ENCODE measurements around the gene POLRMT.
"Not testable (repeated sequence)": the region's sequence is repeated elsewhere in the genome, so short reads cannot be mapped to it uniquely, and the experiment has no call there.

Gene POLRMT

DNA sequence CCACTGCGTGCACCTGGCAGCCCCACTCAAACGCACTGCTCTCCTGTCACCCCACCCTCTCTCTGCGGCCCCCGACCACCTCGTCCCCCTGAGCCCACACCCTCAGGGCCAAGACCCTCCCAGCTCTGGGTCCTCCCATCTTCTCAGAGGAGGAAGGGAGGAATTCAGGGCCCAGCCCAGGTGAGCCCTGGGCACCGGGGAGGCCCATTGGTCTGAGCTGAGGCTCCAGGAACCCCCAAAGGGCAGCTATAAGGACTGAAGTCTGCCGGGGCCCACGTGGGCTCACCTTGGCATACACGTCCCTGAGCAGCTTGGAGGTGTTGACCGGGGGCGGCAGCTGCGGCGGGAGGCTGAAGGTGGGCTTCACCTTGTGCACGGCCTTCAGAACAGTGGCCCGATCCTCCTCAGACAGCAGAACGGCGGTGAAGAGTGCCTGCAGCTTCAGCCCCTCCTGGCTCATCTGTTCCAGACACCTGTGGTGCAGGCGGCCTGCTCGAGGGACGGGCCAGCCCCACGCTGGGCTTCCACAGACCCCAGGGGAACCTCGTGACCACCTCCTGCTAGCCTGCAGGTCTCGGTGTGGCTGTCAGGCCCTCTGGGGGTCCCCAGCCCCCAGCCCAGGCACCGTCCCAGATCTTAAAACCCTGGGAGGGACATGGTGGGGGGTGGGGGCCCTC, 8.8 kb downstream of the POLRMT start:
- DNase-seq = no peak

DNA sequence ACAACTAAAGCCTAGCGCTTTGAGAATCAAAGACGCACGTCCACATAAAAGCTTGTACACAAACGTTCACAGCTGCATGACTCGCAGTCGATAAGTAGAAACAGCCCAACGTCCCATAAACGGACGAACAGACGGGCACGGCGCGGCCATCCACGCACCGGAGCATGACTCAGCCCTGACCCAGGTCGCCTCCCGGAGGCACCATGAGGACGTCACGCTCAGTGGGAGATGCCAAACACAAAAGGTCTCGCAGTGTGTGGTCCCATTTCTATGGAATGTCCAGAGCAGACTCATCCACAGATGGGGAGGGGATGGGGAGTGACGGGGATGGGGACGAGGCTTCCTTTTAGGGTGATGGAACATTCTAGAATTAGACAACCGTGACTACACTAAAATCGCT, 9.4 kb downstream of the POLRMT start:
- DNase-seq = no peak

DNA sequence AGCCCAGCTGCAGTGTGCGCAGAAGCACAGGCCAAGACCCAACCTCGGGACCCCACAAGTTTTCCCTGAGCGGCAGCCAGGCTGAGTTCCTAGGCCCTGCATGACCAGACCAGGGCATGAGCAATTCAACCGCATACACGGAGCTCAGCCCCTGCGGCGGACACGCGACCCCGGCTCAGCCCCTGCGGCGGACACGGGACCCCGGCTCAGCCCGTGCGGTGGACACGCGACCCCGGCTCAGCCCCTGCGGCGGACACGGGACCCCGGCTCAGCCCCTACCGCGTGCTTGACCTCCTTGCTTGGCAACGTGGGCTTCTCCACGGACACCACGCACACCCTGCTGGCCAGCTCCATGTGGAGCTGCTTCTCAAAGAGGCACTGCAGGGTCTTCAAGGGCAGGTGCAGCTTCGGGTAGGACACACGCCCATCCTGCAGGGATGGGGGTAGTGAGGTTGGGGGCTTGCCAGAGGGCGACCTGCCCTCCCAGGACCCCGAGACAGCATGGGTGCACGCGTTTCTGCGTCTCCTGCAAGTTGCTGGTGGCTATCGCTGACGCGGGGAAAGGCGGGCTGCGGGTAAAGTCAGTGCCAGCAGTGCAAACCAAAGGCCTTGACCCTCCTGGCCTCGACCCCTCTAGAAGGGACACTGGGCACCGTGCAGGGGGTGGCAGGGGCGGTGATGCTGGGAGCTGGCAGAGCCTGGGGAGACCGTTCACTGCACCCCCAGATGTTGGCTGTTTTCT, 10.0 kb downstream of the POLRMT start:
- no peak for DNase-seq

DNA sequence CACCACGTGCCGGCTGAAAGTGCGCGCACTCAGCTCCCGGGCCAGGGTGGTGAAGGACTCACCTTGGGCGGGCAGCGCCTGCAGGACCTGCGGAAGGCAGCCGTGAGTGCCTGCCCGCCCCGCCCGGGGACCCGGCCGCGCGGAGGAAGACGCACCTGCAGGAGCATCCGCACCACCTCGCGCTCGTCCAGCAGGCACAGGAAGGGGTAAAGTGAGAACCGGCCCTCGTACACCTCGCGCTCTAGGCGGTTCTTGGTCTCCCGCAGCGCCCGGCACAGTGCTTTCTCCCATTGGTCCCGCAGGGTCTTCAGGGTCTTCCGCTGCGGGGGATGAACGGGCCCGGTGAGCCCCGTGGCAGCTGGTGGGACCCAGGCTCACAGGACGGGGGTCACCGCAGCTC, 10.7 kb downstream of the POLRMT start:
- no peak for DNase-seq

DNA sequence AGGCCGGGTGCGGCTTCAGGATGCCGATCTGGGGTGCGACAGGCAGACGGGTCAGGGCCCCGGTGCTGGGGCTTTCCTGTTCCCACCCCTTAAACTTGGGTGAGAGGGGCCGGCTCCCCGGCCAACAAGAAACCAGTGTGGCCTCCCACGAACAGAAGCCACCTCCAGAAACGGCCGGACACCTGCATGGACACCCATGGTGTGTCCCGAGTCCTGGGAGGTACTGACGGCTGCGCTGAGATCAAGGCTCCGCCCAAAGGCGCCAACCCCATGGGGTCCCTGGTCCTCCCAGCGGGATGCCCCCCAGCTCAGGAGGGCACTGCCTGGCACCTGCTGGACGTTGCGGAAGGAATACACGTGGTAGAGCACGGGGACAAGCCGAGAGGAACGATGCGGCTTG, 11.5 kb downstream of the POLRMT start:
- no peak for DNase-seq

DNA sequence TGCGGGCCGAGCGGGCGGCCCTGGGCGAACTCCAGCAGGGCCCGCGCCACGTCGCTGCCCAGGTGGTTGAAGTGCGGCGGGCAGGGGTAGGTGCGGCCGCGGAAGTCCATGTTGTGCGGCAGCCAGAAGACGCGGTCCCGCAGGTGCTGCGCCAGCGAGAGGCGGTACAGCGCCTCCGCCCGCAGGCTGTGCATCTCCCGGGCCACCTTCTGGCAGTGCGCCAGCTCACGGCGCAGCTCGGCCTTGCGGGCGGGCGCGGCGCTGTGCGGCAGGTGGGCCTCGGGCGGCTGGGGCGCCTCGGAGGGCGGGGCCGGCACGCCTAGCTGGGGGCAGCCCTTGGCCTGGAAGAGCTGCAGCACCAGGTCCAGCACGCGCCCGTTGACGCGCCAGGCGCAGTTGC, 12.1 kb downstream of the POLRMT start:
- not testable (repeated sequence) for DNase-seq

DNA sequence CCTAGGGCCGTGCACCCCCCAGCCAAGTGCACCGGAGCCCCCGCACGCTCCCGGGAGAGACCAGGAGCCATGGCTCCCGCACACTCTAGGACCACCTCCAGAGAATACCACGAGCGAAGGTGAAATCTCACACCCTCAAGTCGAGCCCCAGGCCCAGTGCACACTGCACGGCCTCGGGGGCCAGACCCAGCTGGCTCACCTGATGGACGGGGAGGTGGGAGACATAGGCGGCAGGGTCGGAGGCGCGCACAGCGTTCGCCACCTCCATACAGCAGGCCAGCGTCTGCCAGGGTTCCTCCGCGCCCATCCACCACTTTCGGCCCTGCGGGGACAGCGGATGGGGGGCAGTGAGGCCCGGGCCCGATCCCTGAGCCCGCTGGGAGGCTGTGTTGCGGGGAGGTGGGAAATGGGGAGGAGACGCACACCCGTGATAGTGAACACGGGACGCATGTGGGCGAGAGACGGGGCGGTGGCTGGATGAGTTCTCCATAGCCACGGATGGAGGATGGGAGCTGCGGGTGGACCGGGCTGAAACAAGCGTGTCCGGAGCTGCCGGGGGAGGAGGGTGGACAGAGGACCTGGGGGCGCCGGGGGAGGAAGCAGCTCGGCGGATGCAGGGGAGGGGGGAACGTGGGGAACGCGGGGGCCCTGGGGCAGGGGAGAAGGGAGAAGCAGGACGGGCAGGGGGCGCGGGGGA, 13.0 kb downstream of the POLRMT start:
- DNase-seq = no peak

DNA sequence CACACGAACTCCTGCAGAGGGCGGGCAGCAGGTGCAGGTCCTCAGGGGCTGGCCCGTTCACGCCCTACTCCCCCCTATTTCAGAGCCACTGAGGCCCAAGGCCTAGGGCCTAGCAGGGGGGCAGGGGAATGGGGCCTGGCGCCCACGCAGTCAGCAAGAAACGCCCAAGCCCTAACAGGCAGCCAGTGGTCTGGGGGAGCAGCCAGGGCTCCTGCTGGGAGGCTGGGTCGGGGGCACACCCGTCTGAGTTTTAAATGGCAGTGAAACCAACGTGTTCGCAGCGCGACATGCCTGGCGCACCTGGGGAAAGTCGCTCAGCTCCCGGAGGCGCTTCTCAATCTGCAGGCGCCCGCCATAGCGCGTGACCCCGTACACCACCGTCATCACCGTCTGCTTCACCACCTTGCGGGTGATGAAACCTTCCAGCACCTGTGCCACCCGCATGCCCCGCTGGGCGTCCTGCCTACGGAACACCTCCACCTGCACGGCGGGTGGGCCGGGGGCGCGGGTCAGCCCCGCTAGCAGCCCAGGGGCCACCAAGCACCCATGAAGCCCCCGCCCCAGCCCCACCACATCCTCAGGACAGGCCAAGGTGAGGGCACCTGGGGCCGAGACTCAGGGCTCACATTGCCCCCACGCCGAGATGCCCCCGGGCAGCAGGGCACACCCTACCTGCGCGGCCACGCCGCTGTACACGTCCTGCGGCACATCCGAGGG, 13.9 kb downstream of the POLRMT start:
- no peak for DNase-seq

DNA sequence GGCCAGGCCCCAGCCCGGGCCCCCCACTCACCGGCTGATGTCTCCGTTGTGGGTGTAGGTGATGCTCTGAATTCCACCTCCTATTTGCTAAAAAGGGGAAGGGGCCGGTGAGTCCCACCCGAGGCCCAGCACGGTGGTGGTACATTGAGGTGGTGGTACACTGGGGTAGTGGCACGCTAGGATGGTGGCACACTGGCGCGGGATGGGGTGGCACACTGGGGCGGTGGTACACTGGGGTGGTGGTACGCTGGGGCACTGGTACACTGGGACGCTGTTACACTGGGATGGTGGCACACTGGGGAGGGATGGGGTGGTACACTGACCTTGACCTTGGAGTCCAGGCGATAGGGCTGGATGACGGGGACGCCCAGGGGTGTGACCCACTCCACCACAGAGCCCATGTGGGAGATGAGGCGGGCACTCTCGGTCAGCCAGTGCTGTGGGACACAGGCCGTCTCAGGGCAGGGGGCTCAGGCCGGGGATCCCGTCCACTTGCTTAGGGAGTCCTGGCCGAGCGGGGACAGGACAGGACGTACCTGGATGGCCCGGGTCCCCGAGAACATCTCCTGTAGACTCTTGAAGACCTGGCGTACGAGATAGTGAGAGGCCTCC, 14.6 kb downstream of the POLRMT start:
- no peak for DNase-seq

DNA sequence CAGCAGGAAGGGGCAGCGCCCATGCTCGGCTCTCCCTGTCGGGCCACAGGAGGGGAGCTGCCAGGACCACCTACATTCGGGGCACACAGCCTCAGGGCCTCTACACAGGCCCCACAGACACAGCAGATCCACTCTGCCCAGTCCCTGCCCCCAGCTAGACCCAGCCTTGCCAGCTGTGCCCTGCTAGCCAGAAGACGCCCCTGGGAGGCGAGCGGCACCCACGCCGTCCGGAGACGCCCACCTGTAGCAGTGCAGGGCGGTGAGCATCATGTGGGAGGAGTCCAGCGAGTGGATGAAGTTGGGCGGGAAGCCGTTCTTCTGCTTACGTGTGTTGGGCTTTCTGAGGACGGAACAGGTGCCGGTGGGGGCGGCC, 15.1 kb downstream of the POLRMT start:
- DNase-seq = no peak

DNA sequence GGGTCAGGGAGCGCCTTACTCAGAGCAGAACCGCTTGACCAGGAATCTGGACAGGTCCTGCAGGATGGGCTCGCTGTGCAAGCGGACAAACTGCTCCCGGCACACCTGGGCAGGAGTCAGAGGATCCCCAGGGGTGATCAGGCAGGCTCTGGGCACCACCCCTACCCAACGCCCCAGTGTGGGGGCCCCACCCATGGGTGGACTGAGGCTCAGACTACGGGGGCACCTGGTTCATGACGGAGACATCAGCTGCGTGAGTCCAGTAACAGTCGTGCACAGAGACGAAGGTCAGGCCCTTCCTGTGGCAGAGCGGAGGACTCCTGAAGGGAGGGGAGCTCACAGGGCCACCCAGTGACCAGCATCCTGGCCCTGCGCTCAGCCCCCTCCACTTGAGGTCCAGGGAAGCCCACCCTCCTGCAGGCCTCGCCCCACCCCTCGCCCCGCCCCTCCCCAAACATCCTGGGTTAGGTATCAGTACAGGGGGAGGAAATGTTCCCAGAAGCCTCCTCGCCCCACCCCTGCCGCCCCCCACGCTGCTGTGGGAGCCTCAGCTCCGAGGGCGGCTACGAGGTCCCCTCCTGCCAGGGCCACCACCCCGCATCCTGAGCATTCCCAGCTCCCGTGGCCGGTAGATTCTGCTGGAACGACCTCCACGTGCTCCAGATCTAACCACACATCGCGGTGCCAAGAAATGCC, 15.6 kb downstream of the POLRMT start:
- DNase-seq = no peak

DNA sequence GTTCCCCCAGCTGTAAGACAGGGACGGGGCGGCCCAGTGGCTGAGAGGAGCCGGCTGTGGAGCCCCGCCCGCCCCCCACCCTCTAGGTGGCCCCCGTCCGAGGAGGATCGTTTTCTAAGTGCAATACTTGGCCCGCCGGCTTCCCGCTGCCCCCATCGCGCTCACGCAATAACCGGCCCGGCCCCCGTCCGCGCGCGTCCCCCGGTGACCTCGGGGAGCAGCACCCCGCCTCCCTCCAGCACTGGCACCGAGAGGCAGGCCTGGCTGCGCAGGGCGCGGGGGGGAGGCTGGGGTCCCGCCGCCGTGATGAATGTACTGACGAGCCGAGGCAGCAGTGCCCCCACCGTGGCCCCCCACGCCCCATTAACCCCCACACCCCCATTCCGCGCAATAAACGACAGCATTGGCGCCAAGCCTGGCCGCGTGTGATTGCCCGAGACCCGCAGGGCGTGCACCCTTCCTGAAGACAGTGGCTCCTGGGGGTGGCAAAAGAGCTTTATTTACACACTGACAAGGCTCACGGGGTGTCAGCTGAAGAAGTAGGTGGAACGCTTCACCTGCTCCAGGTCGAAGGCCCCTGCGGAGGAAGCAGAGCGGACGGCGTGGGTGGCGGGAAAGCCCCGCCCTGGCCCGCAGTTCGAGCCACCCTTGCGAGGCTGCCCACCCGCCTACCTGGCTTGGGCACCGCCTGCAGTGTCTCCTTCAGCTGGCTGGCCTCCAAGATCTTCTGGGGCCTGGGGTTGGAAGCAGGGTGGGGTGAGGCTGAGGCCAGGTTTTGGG, 16.4 kb downstream of the POLRMT start:
- DNase-seq = no peak

DNA sequence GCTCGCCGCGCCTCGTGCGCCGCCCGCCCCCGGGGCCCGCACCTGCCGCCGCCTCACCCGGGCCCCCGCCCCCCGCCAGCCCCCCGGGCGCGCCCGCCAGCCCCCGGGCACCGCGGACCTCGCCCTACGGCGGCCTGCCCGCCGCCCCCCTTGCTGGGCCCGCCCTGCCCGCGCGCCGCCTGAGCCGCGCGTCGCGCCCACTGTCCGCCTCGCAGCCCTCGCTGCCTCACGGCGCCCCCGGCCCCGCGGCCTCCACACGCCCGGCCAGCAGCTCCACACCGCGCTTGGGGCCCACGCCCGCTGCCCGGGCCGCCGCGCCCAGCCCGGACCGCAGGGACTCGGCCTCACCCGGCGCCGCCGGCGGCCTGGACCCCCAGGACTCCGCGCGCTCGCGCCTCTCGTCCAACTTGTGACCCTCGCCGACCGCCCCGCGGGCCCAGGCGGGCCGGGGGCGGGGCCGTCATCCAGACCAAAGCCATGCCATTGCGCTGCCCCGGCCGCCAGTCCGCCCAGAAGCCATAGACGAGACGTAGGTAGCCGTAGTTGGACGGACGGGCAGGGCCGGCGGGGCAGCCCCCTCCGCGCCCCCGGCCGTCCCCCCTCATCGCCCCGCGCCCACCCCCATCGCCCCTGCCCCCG, 17.2 kb downstream of the POLRMT start:
- DNase-seq = no peak

DNA sequence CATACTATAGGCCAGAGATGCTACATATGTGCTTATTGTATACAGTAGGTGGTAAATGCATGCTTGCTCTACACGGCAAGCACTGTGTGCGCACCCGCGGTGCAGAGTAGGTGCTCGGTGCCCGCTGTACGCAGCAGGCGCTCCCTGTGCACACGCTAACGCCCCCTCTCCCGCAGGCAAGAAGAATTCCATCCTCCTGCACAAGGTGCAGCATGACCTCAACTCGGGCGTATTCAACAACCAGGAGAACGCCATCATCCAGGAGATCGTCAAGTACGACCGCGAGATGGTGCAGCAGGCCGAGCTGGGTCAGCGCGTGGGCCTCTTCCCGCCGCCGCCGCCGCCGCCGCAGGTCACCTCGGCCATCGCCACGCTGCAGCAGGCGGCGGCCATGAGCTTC, 17.7 kb downstream of the POLRMT start:
- DNase-seq = no peak

DNA sequence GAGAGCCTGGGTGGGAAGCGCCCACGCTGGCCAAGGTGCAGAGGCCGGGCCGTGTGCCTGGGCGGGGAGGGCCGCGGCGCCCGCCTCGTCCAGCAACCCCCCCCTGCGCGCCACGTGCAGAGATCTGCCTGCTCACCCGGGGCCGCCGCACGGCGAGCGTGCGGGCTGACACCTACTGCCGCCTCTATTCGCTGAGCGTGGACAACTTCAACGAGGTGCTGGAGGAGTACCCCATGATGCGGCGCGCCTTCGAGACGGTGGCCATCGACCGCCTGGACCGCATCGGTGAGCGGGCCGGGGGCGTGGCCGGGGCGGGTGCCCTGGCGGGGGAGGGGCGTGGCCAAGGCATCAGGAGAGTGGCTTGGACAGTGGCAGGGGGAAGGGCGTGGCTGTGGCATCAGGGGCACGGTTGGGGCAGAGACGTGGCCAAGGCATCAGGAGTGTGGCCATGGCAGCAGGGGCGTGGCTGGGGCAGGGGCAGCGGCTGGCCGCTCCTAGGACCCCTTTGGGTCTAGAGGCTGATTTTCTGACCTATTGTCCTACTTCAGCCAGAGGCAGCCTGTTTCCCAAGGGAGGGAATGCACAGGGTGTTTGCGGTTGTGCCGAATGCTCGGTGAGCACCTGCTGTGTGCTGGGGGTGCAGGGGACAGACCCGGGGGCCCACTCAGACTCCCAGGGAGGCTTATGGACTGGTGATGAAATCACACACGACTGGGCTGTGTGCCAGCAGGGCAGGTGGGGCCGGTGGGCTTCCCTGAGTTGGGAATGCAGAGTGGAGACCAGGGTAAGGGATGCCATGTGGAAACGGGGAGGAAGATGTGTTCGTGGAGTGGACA, 19.4 kb downstream of the POLRMT start:
- DNase-seq = no peak

DNA sequence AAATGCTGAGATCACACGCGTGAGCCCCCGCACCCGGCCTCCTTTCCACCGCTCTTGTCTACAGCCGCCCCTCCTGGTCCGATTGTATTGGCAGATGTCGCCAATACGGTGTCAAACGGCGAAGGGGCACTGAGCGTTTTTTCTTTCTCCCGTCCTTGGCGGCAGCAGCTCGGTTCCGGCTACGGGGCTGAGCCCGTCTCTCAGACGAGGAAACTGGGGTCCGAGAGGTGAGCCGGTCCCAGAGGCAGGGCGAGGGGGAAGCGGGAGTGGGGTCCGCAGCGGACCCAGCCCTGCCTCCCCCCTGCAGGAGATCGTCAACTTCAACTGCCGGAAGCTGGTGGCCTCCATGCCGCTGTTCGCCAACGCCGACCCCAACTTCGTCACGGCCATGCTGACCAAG, 20.4 kb downstream of the POLRMT start:
- DNase-seq = no peak

DNA sequence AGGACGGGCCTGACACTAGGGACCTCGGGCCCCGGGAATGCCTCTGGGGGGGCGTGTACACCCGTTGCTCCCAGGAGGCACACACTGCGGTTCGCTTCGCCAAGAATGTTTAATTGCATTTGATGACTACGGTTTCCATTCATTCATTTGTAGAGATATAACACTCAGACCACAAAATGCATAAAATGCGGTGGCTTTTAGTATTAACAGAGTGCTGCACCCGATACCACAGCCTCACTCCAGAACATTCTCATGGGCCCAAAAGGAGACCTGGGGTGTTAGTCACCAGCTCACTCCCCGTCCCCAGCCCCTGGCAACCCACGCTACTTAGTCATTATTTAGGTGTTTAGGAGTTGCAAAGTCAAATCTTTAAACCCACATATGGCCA, 21.9 kb downstream of the POLRMT start:
- DNase-seq = no peak

DNA sequence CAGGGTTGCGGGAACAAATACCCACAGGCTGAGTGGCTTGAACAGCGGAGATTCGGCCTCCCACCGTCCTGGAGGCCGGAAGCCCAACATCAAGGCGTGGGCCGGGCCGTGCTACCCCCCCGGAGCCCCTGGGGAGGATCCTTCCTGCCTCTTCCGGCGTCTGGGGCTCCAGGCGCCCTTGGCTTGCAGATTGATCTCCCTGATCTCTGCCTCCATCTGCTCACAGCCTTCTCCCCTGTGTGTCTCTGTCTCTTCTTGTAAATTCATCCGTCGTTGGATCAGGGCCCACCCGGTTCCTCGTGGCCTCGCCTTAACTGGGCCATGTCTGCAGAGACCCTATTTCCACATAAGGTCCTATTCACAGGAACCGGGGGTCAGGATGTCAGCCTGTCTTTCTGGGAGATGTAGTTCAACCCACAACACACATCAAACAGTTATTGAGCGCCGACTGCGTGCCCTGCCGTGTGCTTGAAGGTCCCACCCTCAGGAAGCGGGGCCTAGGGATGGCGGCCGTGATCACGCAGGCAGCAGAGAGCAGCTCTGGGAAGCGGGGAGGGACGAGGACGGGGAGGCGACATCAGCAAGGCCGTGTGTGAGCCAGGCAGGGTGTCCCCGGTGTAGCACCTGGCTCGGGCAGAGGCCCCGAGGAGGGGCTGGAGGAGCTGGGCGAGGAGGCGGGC, 22.4 kb downstream of the POLRMT start:
- peak; percentile 16 to 66 for DNase-seq

DNA sequence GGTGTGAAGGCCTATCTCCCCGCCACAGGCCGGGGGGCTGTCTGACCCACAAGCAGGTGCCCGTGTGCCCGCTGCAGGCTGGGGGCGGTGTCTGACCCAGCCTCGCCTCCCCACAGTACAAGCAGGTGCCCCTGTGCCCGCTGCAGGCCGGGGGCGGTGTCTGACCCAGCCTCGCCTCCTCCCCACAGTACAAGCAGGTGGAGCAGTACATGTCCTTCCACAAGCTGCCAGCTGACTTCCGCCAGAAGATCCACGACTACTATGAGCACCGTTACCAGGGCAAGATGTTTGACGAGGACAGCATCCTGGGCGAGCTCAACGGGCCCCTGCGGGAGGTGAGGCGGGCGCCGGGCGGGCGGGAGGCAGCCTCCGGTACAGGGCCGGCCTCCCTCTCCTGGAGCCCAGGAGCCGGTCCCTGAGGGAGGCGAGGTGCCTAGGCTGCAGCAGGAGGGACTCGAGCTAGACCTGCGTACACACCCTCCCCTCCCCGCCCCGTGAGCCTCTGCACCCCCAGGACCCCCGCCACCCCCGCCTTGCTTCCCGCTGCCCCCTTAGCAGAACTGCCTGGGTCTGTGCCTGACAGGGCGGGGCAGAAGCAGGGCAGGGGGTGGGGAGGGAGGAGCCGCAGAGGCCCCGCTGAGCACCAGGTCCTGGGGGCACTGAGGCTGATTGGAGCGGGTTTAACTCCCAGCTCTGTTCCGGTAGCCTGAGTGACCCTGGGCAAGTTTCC, 23.1 kb downstream of the POLRMT start:
- DNase-seq = peak in 1 of 2 experiments; percentile 23
